SK-N-MC (cell line): Measurements from ENCODE around the gene FNDC3B.

Source experiments
- EZH2 ChIP-seq: fragments of 200-600 bp; sonication (generic); IDR thresholded peaks from one replicate; pipeline ENCODE4 v1.6.1; 2017; ENCODE audit warnings: antibody characterized with exemption
- FOXP2 ChIP-seq: optimal IDR thresholded peaks from 2 replicates; pipeline ENCODE3; 2011; ENCODE audit warnings: mild to moderate bottlenecking, moderate library complexity; ENCODE audit not compliant: insufficient read depth; ENCODE audit errors: extremely low read length, control extremely low read depth
- POLR2AphosphoS5 ChIP-seq: IDR thresholded peaks from 2 replicates; pipeline ENCODE4 v1.6.1; 2012; ENCODE audit warnings: mild to moderate bottlenecking, low read depth, low read length, borderline replicate concordance

GRCh38 chr3:172142051-172142863 lies 102.9 kb downstream of the FNDC3B start:
- TF ChIP-seq POLR2AphosphoS5 (no peak), EZH2 (no peak), FOXP2 (no peak)
